Measurements from ENCODE around the gene MEDAG. TPM values are rescaled to one million over a fixed set of nuclear protein-coding genes. Genes with fewer than 3 reads are reported as not detected.

The MEDAG gene
- polyA plus RNA-seq, 3 donors: not detected

GRCh38 chr13:30900952-30901749 is 4.9 kb upstream of the MEDAG start:
- intact Hi-C loops (cut with micrococcal nuclease): no loop called here
- no peaks in the 10 kb centered on the region for H3K9me3 ChIP-seq (replicated peaks in 1 of 2; ENCODE audit: control insufficient read depth in 1 of 2, insufficient read depth in 1 of 2, low read length in 2 of 2)
- H3K4me2 ChIP-seq (replicated peaks; ENCODE audit: extremely low read depth, low read length, poor library complexity, severe bottlenecking): no peak overlapping the region
- H3K36me3 ChIP-seq (replicated peaks in 1 of 2; ENCODE audit: control insufficient read depth in 1 of 2, insufficient read depth in 2 of 2, low read length in 2 of 2): no peaks in the 10 kb centered on the region
- no peak for TF ChIP-seq CTCF (IDR thresholded peaks at IDR 0.05)
- no peak for DNase-seq
- no peak overlapping the region for H3K27ac ChIP-seq (ENCODE audit: low read depth in 1 of 2, low read length in 2 of 2)
- H3K27me3 ChIP-seq (ENCODE audit: control insufficient read depth in 2 of 2, insufficient read depth in 2 of 2, low read length in 2 of 2): peaks cover 35 to 46% of the 10 kb centered on the region in 2 donors
- no peak overlapping the region for H3K4me3 ChIP-seq (replicated peaks in 1 of 3; ENCODE audit: low read depth in 2 of 3, low read length in 3 of 3)
- H3K79me2 ChIP-seq (ENCODE audit: insufficient read depth, low read length): no peaks in the 10 kb centered on the region
- H3K27me3 Mint-ChIP-seq (ENCODE audit: low read depth in 3 of 3): peaks cover 36 to 39% (median 39%) of the 10 kb centered on the region in 3 donors
- peak overlapping the region in 1 of 2 donors; percentile 43 for H3K4me3 Mint-ChIP-seq
- no CpG with 5 or more reads among the region's 5 CpGs for WGBS (ENCODE audit: insufficient coverage)
- H3K4me1 Mint-ChIP-seq: no peaks in the 10 kb centered on the region
- peaks cover 0 to 3% of the 10 kb centered on the region in 2 donors for H3K36me3 Mint-ChIP-seq
- no peaks in the 10 kb centered on the region for H3K4me1 ChIP-seq (ENCODE audit: control insufficient read depth in 1 of 2, insufficient read depth in 2 of 2, low read length in 2 of 2)
- H3K9ac ChIP-seq (ENCODE audit: insufficient read depth, low read length, poor library complexity, severe bottlenecking): no peak overlapping the region
- H4K20me1 ChIP-seq (ENCODE audit: insufficient read depth, low read length): no peaks in the 10 kb centered on the region
- no peak overlapping the region for H3K27ac Mint-ChIP-seq
- no peak overlapping the region for H2AFZ ChIP-seq (ENCODE audit: insufficient read depth, low read depth, low read length, poor library complexity, severe bottlenecking)
- peaks cover 0 to 7% (median 2%) of the 10 kb centered on the region in 7 donors for H3K9me3 Mint-ChIP-seq

GRCh38 chr13:30904043-30904442 is 2.0 kb upstream of the MEDAG start:
- H3K79me2 ChIP-seq (ENCODE audit: insufficient read depth, low read length): no peaks in the 10 kb centered on the region
- H4K20me1 ChIP-seq (ENCODE audit: insufficient read depth, low read length): no peaks in the 10 kb centered on the region
- no peak overlapping the region for H3K27ac ChIP-seq (ENCODE audit: low read depth in 1 of 2, low read length in 2 of 2)
- Mint-ChIP-seq H3K36me3 (peaks cover 0 to 3% of the 10 kb centered on the region in 2 donors), H3K4me1 (peaks cover 8% of the 10 kb centered on the region), H3K27me3 (ENCODE audit: low read depth in 3 of 3) (peaks cover 56 to 61% (median 60%) of the 10 kb centered on the region in 3 donors), H3K9me3 (peaks cover 0 to 15% (median 4%) of the 10 kb centered on the region in 7 donors), H3K27ac (no peak overlapping the region), H3K4me3 (peak overlapping the region in 1 of 2 donors; percentile 54)
- no peak overlapping the region for H3K9ac ChIP-seq (ENCODE audit: insufficient read depth, low read length, poor library complexity, severe bottlenecking)
- no peak overlapping the region for H3K4me3 ChIP-seq (replicated peaks in 1 of 3; ENCODE audit: low read depth in 2 of 3, low read length in 3 of 3)
- intact Hi-C loops (cut with micrococcal nuclease): no loop called here
- no peak overlapping the region for H3K4me2 ChIP-seq (replicated peaks; ENCODE audit: extremely low read depth, low read length, poor library complexity, severe bottlenecking)
- no peak for DNase-seq
- no peaks in the 10 kb centered on the region for H3K36me3 ChIP-seq (replicated peaks in 1 of 2; ENCODE audit: control insufficient read depth in 1 of 2, insufficient read depth in 2 of 2, low read length in 2 of 2)
- no peak for TF ChIP-seq CTCF (IDR thresholded peaks at IDR 0.05)
- no peaks in the 10 kb centered on the region for H3K4me1 ChIP-seq (ENCODE audit: control insufficient read depth in 1 of 2, insufficient read depth in 2 of 2, low read length in 2 of 2)
- H3K27me3 ChIP-seq (ENCODE audit: control insufficient read depth in 2 of 2, insufficient read depth in 2 of 2, low read length in 2 of 2): peaks cover 49 to 65% of the 10 kb centered on the region in 2 donors
- H2AFZ ChIP-seq (ENCODE audit: insufficient read depth, low read depth, low read length, poor library complexity, severe bottlenecking): no peak overlapping the region
- H3K9me3 ChIP-seq (replicated peaks in 1 of 2; ENCODE audit: control insufficient read depth in 1 of 2, insufficient read depth in 1 of 2, low read length in 2 of 2): no peaks in the 10 kb centered on the region
- 100% methylated on average over 1 of the region's 1 CpG for WGBS (ENCODE audit: insufficient coverage)
